Measurements from ENCODE around the gene FOXD4L3.
"Not testable (repeated sequence)": the region's sequence is repeated elsewhere in the genome, so short reads cannot be mapped to it uniquely, and the experiment has no call there.

DNA sequence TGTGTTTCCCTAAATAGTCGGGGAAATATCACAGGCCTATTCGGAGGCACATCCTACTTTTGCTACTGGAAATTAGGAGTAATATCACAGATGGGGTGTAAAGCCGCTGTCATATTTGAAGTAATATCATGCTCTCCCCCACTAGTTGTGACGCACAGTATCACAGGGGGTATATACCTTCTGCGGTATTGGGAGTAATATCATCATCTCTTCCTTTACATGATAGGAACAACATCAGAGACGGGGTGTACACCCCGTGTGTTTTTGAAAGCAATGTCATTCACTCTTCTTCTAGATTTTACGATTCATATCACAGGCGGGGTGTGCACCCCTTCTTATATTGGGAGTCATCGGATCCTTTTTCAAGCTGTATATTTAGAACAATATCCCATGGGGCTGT is 15.5 kb downstream of the FOXD4L3 start:
- TF ChIP-seq, protein P1, sequence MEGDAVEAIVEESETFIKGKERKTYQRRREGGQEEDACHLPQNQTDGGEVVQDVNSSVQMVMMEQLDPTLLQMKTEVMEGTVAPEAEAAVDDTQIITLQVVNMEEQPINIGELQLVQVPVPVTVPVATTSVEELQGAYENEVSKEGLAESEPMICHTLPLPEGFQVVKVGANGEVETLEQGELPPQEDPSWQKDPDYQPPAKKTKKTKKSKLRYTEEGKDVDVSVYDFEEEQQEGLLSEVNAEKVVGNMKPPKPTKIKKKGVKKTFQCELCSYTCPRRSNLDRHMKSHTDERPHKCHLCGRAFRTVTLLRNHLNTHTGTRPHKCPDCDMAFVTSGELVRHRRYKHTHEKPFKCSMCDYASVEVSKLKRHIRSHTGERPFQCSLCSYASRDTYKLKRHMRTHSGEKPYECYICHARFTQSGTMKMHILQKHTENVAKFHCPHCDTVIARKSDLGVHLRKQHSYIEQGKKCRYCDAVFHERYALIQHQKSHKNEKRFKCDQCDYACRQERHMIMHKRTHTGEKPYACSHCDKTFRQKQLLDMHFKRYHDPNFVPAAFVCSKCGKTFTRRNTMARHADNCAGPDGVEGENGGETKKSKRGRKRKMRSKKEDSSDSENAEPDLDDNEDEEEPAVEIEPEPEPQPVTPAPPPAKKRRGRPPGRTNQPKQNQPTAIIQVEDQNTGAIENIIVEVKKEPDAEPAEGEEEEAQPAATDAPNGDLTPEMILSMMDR (IDR thresholded peaks at IDR 0.05) = not testable (repeated sequence)
- not testable (repeated sequence) for TF ChIP-seq POLR2A (IDR thresholded peaks at IDR 0.05)

Measured in lower leg skin (tissue), 3 donors.